OCI-LY3 (cell line): ENCODE measurements around the gene KRT84.

Source experiments
- H2AFZ ChIP-seq: fragments of 200-600, 300-600 bp; shearing (Covaris generic); 2 replicates; pipeline ENCODE4 v1.6.0; 2014; ENCODE audit warnings: antibody characterized with exemption, low read depth, low read length
- H3K27ac ChIP-seq: fragments of 200-600, 300-600 bp; sonication (generic); 2 replicates; pipeline ENCODE4 v1.5.1; 2014; ENCODE audit warnings: mild to moderate bottlenecking, low read length, moderate library complexity, mixed read lengths
- H3K27me3 ChIP-seq: fragments of 200-600, 300-600 bp; sonication (generic); 2 replicates; pipeline ENCODE4 v1.6.1; 2014; ENCODE audit warnings: low read depth, low read length, mixed read lengths
- H3K36me3 ChIP-seq: fragments of 200-600, 300-600 bp; sonication (generic); replicated peaks from 2 replicates; pipeline ENCODE3; 2014; ENCODE audit warnings: low read depth, low read length, mixed read lengths
- H3K4me1 ChIP-seq: fragments of 300-600, 200-600 bp; sonication (generic); 2 replicates; pipeline ENCODE4 v1.6.1; 2014; ENCODE audit warnings: low read length, mixed read lengths
- H3K4me2 ChIP-seq: fragments of 200-600, 300-600 bp; sonication (generic); 2 replicates; pipeline ENCODE4 v1.6.1; 2014; ENCODE audit warnings: low read length, mixed read lengths
- H3K4me3 ChIP-seq: fragments of 300-600, 200-600 bp; sonication (generic); 2 replicates; pipeline ENCODE4 v1.5.1; 2014; ENCODE audit warnings: antibody characterized with exemption, mild to moderate bottlenecking, low read length, moderate library complexity
- H3K79me2 ChIP-seq: fragments of 300-600, 200-600 bp; shearing (Covaris generic); 2 replicates; pipeline ENCODE4 v1.6.1; 2014; ENCODE audit warnings: mild to moderate bottlenecking, low read length, mixed read lengths
- H3K9ac ChIP-seq: fragments of 300-600, 200-600 bp; shearing (Covaris generic); 2 replicates; pipeline ENCODE4 v1.6.0; 2014; ENCODE audit warnings: mild to moderate bottlenecking, low read length, moderate library complexity
- H3K9me3 ChIP-seq: fragments of 200-600, 300-600 bp; shearing (Covaris generic); 2 replicates; pipeline ENCODE4 v1.6.1; 2014; ENCODE audit warnings: low read length, mixed read lengths; ENCODE audit not compliant: insufficient read depth
- H4K20me1 ChIP-seq: fragments of 200-600, 300-600 bp; sonication (generic); 2 replicates; pipeline ENCODE4 v1.6.1; 2016; ENCODE audit warnings: low read length, mixed read lengths; ENCODE audit not compliant: insufficient read depth
- EZH2phosphoT487 ChIP-seq: fragments of 200-600 bp; shearing (Covaris generic); IDR thresholded peaks from 2 replicates; pipeline ENCODE4 v1.6.1; 2018; ENCODE audit warnings: antibody characterized with exemption, mixed run types, low read depth
- TF ChIP-seq, protein P1 (sequence below): fragments of 200-600, 300-600 bp; sonication (generic); IDR thresholded peaks from 2 replicates; pipeline ENCODE4 v1.5.1; 2014; ENCODE audit warnings: antibody characterized with exemption, low read length, low read depth

Gene KRT84

DNA sequence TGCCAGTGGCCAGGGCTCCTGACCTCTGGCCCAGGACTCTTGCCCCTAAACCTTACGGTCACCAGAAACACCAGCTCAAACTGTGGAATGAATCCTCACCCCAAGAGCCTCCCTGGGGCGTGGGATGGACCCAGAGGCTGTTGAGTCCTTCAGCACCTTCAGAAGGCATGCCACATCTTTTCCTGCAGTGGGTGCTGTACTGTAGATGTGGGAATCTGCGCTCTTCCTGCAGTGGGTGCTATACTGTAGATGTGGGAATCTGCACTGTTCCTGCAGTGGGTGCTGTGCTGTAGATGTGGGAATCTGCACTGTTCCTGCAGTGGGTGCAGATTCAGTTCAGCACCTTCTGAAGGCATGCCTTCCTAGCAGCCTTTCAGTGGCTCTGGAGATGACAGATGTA is 19.5 kb upstream of the KRT84 start:
- no peak for TF ChIP-seq EZH2phosphoT487
- TF ChIP-seq, protein P1, sequence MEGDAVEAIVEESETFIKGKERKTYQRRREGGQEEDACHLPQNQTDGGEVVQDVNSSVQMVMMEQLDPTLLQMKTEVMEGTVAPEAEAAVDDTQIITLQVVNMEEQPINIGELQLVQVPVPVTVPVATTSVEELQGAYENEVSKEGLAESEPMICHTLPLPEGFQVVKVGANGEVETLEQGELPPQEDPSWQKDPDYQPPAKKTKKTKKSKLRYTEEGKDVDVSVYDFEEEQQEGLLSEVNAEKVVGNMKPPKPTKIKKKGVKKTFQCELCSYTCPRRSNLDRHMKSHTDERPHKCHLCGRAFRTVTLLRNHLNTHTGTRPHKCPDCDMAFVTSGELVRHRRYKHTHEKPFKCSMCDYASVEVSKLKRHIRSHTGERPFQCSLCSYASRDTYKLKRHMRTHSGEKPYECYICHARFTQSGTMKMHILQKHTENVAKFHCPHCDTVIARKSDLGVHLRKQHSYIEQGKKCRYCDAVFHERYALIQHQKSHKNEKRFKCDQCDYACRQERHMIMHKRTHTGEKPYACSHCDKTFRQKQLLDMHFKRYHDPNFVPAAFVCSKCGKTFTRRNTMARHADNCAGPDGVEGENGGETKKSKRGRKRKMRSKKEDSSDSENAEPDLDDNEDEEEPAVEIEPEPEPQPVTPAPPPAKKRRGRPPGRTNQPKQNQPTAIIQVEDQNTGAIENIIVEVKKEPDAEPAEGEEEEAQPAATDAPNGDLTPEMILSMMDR, result no peak
- no peak overlapping the region for H3K9ac ChIP-seq
- H3K36me3 ChIP-seq, result no peaks in the 10 kb centered on the region
- H3K9me3 ChIP-seq, result no peaks in the 10 kb centered on the region
- no peaks in the 10 kb centered on the region for H3K4me1 ChIP-seq
- H4K20me1 ChIP-seq, result no peaks in the 10 kb centered on the region
- no peak overlapping the region for H3K27ac ChIP-seq
- no peaks in the 10 kb centered on the region for H3K79me2 ChIP-seq
- H3K4me3 ChIP-seq, result no peak overlapping the region
- H3K27me3 ChIP-seq, result 0 out of 2 replicates have a peak, but pooled peaks cover 4% of the 10 kb centered on the region
- H3K4me2 ChIP-seq, result no peak overlapping the region
- no peak overlapping the region for H2AFZ ChIP-seq

DNA sequence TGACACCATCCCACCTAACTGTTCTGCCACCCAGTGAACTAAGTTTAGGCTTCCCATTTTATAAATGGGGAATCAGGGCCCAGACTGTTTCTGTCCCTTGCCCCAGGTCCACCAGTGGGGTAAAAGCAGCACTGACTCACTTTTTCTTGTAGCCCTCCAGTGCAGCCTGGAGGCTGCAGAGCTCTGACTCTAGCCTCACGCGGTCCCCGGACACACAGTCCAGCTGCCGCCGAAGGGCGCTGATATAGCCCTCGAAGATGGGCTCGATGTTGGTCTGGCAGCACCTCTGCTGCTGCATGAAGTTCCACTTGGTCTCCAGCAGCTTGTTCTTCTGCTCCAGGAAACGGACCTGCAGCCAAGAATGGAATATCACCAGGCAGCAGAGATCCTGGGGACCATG is 18.1 kb upstream of the KRT84 start:
- Histone ChIP-seq H2AFZ (no peak overlapping the region), H3K4me3 (no peak overlapping the region), H3K36me3 (no peaks in the 10 kb centered on the region), H4K20me1 (no peaks in the 10 kb centered on the region), H3K4me1 (no peaks in the 10 kb centered on the region), H3K4me2 (no peak overlapping the region), H3K79me2 (no peaks in the 10 kb centered on the region), H3K27me3 (0 out of 2 replicates have a peak, but pooled peaks cover 4% of the 10 kb centered on the region), H3K27ac (no peak overlapping the region), H3K9ac (no peak overlapping the region), H3K9me3 (no peaks in the 10 kb centered on the region)
- no peak for TF ChIP-seq EZH2phosphoT487
- TF ChIP-seq, protein P1, result no peak

DNA sequence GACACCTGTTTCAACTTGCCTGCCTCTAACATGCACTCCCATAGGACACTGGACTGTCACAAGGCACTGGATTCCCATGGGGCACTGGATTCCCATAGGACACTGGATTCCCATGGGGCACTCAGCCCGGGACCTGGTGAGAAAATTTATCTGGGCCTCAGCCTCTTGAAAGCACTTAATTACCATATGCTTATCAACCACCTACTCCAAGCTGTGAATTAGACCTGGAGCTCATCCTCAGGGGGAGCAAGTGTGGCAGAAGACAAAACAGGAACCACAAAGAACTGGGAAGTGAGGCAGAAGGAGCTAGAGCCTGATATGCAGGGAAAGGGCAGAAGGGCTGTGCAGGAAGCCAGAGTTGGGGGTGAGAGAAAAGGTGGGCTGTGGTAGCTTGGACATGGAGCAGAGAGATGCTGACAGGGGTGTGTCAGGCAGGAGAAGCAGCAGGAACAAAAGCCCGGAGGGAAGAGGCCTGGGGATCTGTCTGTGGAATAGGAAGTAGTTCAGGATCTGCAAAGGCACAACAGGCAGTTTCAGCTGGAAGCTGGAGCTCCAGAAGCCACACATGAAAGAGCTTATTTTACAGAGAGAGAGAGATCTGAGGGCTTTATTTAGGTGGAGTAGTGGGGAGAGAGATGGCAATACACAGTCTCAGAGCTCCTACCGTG is 17.6 kb upstream of the KRT84 start:
- H3K4me1 ChIP-seq, result no peaks in the 10 kb centered on the region
- 0 out of 2 replicates have a peak, but pooled peaks cover 4% of the 10 kb centered on the region for H3K27me3 ChIP-seq
- no peak overlapping the region for H3K4me2 ChIP-seq
- no peaks in the 10 kb centered on the region for H4K20me1 ChIP-seq
- H3K4me3 ChIP-seq, result no peak overlapping the region
- no peak overlapping the region for H3K9ac ChIP-seq
- no peak for TF ChIP-seq EZH2phosphoT487
- TF ChIP-seq, protein P1, result no peak
- no peak overlapping the region for H3K27ac ChIP-seq
- no peaks in the 10 kb centered on the region for H3K79me2 ChIP-seq
- no peaks in the 10 kb centered on the region for H3K36me3 ChIP-seq
- no peak overlapping the region for H2AFZ ChIP-seq
- H3K9me3 ChIP-seq, result no peaks in the 10 kb centered on the region

DNA sequence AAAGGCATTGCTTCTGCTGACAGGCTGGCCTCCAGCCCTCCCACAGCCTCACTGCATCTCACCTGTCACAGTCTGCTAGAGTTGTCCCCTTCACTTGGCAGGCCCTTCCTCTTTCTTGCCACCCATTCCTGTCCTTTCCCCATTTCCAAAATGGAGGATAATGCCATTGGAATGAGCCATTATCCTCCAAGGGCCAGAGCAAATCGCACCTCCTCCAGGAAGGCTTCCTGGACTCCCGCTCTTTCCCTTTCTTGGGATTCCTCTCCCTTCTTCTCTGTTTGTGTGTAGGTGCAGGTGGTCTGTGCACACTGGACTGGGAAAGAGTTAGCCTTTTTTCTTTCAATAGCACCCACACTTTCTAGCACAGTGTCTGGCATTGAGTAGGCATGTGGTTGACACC is 16.9 kb upstream of the KRT84 start:
- Histone ChIP-seq H3K4me3 (no peak overlapping the region), H2AFZ (no peak overlapping the region), H3K27me3 (0 out of 2 replicates have a peak, but pooled peaks cover 4% of the 10 kb centered on the region), H3K4me1 (no peaks in the 10 kb centered on the region), H3K79me2 (no peaks in the 10 kb centered on the region), H3K9ac (no peak overlapping the region), H4K20me1 (no peaks in the 10 kb centered on the region), H3K27ac (no peak overlapping the region), H3K4me2 (no peak overlapping the region), H3K9me3 (no peaks in the 10 kb centered on the region), H3K36me3 (no peaks in the 10 kb centered on the region)
- TF ChIP-seq, protein P1, result no peak
- no peak for TF ChIP-seq EZH2phosphoT487
